Measurements from ENCODE around the gene INSC.

Gene INSC

DNA sequence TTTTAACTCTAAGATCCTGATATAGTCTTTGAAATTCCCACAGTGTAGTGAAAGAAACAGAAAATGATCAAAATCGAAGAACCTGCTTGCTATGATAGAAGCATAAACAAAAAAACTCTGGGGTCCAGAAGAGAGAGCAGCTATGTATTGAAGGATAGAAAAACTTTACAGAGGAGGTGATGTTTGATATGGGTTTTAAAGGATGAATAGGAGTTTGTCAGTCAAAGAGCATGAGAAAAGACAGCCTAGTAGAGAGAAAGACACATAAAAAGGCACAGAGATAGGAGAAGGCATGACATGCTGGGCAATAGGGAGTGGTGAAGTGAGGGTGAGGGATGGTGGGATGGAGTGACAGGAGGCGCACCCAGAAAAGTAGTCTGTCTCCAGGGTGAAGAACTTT, 168.0 kb downstream of the INSC start:
- H3K27me3 ChIP-seq (ENCODE audit: insufficient read depth, low read length): no peaks in the 10 kb centered on the region
- H3K27ac ChIP-seq (ENCODE audit: low read depth, low read length, poor library complexity, severe bottlenecking): no peak overlapping the region
- H3K9me3 ChIP-seq (ENCODE audit: low read length): no peaks in the 10 kb centered on the region
- H3F3A ChIP-seq (ENCODE audit: insufficient read depth, low read length): no peaks in the 10 kb centered on the region
- no peak overlapping the region for H3K4me2 ChIP-seq (ENCODE audit: low read length)
- no peak overlapping the region for H3K9ac ChIP-seq (ENCODE audit: low read length)
- no peaks in the 10 kb centered on the region for H3K4me1 ChIP-seq (ENCODE audit: insufficient read depth, low read length, severe bottlenecking)
- no peaks in the 10 kb centered on the region for H3K9me2 ChIP-seq (ENCODE audit: low read depth, low read length)
- no peaks in the 10 kb centered on the region for H4K20me1 ChIP-seq (ENCODE audit: insufficient read depth, low read length)
- no peak overlapping the region for H2AFZ ChIP-seq (ENCODE audit: low read length)
- no peak overlapping the region for H3K4me3 ChIP-seq (ENCODE audit: low read depth, low read length, poor library complexity, severe bottlenecking)
- TF ChIP-seq EZH2 (IDR thresholded peaks at IDR 0.05; ENCODE audit: borderline replicate concordance, low read length): no peak
- no peak for TF ChIP-seq CTCF (IDR thresholded peaks at IDR 0.05; ENCODE audit: low read length)
- H3K36me3 ChIP-seq (ENCODE audit: insufficient read depth, low read length): no peaks in the 10 kb centered on the region
- no peaks in the 10 kb centered on the region for H3K79me2 ChIP-seq (ENCODE audit: insufficient read depth, low read length)

GRCh38 chr11:15286465-15286864, 171.7 kb downstream of the INSC start:
- Histone ChIP-seq H3K4me1 (ENCODE audit: insufficient read depth, low read length, severe bottlenecking) (no peaks in the 10 kb centered on the region), H3K27ac (ENCODE audit: low read depth, low read length, poor library complexity, severe bottlenecking) (no peak overlapping the region), H3K9ac (ENCODE audit: low read length) (no peak overlapping the region), H3F3A (ENCODE audit: insufficient read depth, low read length) (no peaks in the 10 kb centered on the region), H3K36me3 (ENCODE audit: insufficient read depth, low read length) (no peaks in the 10 kb centered on the region), H3K27me3 (ENCODE audit: insufficient read depth, low read length) (no peaks in the 10 kb centered on the region), H3K9me3 (ENCODE audit: low read length) (no peaks in the 10 kb centered on the region), H3K79me2 (ENCODE audit: insufficient read depth, low read length) (no peaks in the 10 kb centered on the region), H3K4me2 (ENCODE audit: low read length) (no peak overlapping the region), H4K20me1 (ENCODE audit: insufficient read depth, low read length) (no peaks in the 10 kb centered on the region), H2AFZ (ENCODE audit: low read length) (no peak overlapping the region), H3K9me2 (ENCODE audit: low read depth, low read length) (no peaks in the 10 kb centered on the region), H3K4me3 (ENCODE audit: low read depth, low read length, poor library complexity, severe bottlenecking) (no peak overlapping the region)
- TF ChIP-seq EZH2 (IDR thresholded peaks at IDR 0.05; ENCODE audit: borderline replicate concordance, low read length) (no peak), CTCF (IDR thresholded peaks at IDR 0.05; ENCODE audit: low read length) (no peak)

GRCh38 chr11:15288863-15289262, 174.1 kb downstream of the INSC start:
- Histone ChIP-seq H2AFZ (ENCODE audit: low read length) (no peak overlapping the region), H3K4me3 (ENCODE audit: low read depth, low read length, poor library complexity, severe bottlenecking) (no peak overlapping the region), H3K79me2 (ENCODE audit: insufficient read depth, low read length) (no peaks in the 10 kb centered on the region), H3K27ac (ENCODE audit: low read depth, low read length, poor library complexity, severe bottlenecking) (no peak overlapping the region), H3K27me3 (ENCODE audit: insufficient read depth, low read length) (no peaks in the 10 kb centered on the region), H3K9ac (ENCODE audit: low read length) (no peak overlapping the region), H3F3A (ENCODE audit: insufficient read depth, low read length) (no peaks in the 10 kb centered on the region), H4K20me1 (ENCODE audit: insufficient read depth, low read length) (no peaks in the 10 kb centered on the region), H3K36me3 (ENCODE audit: insufficient read depth, low read length) (no peaks in the 10 kb centered on the region), H3K4me1 (ENCODE audit: insufficient read depth, low read length, severe bottlenecking) (no peaks in the 10 kb centered on the region), H3K9me3 (ENCODE audit: low read length) (no peaks in the 10 kb centered on the region), H3K4me2 (ENCODE audit: low read length) (no peak overlapping the region), H3K9me2 (ENCODE audit: low read depth, low read length) (no peaks in the 10 kb centered on the region)
- TF ChIP-seq EZH2 (IDR thresholded peaks at IDR 0.05; ENCODE audit: borderline replicate concordance, low read length): no peak
- no peak for TF ChIP-seq CTCF (IDR thresholded peaks at IDR 0.05; ENCODE audit: low read length)

All from OCI-LY1 (cell line).